NCI-H524 (cell line): ENCODE measurements around the gene MINDY4B.
"Not testable (repeated sequence)": the region's sequence is repeated elsewhere in the genome, so short reads cannot be mapped to it uniquely, and the experiment has no call there.

Experiments used
- DNase-seq, 2 experiments: peaks; one replicate each; lab custom pipeline; 2025; lab: John Stamatoyannopoulos, UW

MINDY4B gene

GRCh38 chr3:150898046-150898754, 7.0 kb downstream of the MINDY4B start:
- DNase-seq = peak; percentile 87 to 94

GRCh38 chr3:150897592-150897991, 7.6 kb downstream of the MINDY4B start:
- DNase-seq = no peak

DNA sequence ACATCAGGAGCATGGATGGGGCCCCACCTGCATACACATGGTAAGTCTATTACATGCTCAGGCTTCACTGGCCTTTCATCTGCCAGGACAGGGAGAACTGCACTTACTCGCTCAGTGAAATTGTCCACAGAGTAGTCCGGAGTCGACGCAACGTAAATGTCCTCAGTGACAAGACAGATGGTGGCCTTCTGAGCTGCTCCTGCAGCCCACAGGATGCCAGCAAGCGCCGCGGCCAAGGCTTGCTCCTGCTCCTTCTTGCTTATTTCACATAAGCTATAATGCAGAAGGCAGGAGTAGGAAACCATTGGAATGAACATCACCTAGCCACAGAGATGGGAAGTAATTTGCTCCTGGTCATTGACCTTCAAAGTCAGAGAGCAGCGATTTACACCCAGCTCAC, 14.4 kb downstream of the MINDY4B start:
- DNase-seq = no peak

DNA sequence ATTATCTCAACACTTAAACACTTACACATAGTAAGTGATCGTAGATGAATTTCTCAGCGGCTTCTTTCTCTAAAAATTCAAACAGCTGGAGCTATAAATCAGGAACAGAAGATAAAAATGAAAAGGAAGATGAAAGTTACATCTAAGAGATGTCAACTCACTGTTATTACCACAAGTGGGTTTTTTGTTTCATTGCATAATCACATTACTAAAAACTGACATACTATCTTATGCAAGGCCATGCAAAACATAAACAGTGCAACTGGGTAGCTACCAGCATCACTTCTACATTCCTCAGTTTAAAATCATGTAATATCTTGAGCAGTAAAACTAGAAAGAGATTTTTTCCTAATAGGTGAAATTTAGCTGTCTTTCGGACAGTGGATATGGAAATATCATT, 14.9 kb downstream of the MINDY4B start:
- no peak for DNase-seq

DNA sequence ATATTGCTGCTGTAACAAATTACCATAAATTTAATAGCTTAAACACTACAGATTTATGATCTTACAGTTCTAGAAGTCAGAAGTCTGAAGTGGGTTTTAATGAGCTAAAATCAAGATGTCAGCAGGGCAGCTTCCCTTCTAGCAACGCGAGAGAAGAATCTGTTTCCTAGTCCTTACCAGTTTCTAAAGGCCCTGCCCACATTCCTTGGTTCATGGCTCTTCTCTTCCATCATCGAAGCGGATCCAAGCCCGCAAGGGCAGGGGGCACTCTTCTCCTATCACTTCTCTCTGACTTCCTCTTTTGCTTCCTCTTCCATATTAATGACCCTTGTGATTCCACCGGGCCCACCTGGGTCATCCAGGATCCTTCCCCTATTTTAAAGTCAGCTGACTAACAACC, 16.1 kb downstream of the MINDY4B start:
- peak in 1 of 2 experiments; percentile 45 for DNase-seq

DNA sequence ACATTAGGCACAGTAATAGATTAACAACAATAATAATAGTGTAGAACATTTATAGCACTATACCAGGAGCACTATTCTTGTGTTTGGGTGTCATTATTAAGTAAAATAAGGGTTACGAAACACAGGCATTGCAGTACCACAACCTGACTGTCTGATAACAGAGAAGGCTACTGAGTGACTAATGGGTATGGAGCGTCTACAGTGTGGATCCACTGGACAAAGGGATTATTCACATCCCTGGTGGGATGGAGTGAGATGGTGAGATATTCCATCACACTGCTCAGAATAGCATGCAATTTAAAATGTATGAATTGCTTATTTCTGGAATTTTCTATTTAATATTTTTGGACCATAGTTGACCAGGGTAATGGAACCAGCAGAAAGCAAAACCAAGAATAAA, 18.2 kb downstream of the MINDY4B start:
- DNase-seq = no peak

GRCh38 chr3:150885535-150885934, 19.7 kb downstream of the MINDY4B start:
- DNase-seq = no peak

GRCh38 chr3:150878996-150879575, 26.2 kb downstream of the MINDY4B start:
- no peak for DNase-seq

DNA sequence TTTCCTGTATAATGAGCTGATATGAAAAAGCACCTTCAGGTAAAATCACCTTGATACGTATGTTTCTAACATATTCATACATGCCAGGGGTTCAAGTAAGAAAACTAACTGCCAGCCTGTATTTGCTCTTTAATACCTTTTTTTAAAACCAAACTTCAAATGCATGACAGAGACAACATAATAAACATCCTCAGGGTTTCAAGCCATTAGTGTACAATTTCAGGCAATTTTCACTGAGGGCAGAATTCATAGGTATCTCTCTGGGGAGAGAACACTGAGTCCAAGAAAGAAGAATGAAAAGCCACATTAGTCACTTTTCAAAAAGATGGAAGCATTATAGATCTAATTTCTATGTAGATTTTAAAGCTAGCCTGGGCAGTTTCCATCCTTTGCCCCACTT, 26.9 kb downstream of the MINDY4B start:
- DNase-seq = no peak

- no peak for DNase-seq
Observed at GRCh38 chr3:150877303-150877702, 27.9 kb downstream of the MINDY4B start.

- no peak for DNase-seq
Observed at GRCh38 chr3:150876611-150877265, 28.5 kb downstream of the MINDY4B start.

DNA sequence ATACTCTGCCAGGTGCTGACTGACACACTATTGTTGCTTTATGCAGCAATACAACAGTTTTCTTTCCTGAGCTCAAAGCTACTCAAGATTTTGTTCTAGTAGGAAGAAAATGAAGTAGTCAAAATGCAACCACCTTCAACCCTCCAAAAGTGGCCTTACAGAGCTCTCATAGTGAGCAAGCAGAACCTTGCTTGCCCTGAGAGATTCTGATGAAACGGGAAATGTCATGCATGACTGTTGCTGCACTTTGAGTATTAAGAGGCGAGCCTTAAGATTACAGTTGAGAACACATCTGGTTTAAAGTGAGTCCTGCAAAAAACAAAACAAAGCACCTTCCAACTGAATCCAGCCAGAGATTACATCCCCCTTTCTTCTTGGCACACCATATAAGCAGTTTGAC, 29.7 kb downstream of the MINDY4B start:
- no peak for DNase-seq

GRCh38 chr3:150874666-150875219, 30.5 kb downstream of the MINDY4B start:
- no peak for DNase-seq

- no peak for DNase-seq
Observed at GRCh38 chr3:150871192-150871591, 34.0 kb downstream of the MINDY4B start.

DNA sequence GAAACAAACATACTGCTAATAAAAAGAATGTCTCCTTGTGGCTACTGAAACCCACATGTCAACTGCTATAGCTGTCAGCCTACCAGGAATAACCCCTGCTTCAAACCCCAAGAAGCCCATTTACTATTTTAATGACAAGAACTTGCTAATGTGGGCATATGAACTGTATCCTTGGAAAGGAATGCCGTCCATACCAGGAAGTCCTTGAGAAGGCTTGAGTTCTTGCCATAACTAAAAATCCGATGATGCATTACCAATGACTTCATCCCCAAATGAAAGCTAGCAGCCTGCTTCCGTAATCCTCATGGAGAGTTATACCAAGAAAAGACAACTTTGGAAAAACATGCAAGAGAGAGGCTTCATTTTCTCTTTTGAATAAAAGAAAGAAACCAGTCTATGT, 34.8 kb downstream of the MINDY4B start:
- DNase-seq = no peak

GRCh38 chr3:150868282-150868681, 37.0 kb downstream of the MINDY4B start:
- DNase-seq = no peak

DNA sequence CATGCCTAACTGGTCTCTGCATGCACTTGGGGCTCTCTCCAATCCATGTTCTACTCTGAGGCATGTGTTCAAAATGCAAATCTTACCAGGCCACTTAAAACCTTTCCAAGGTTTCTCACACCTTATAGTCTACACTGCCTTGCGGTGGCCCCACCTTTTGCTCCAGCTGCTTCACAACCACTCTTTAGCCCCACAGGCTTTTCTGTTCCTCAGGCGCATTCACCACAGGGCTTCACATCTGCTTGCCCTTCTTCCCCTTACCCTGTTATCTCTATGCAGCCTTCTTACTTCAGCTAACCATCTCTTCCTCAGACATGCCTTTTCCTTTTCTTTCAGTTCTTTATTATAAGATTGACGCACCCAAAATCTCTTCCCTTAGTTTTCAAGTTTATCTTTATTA, 37.8 kb downstream of the MINDY4B start:
- DNase-seq = no peak

DNA sequence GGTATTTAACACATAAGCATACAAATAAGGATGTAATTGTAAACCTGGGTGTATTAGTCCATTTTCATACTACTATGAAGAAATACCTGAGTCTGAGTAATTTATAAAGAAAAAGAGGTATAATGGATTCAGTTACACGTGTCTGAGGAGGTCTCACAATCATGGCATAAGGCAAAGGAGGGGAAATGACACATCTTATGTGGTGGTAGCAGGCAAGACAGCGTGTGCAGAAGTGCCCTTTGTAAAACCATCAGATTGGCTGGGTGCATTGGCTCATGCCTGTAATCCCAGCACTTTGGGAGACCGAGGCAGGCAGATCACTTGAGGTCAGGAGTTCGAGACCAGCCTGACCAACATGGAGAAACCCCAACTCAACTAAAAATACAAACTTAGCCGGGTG, 41.3 kb downstream of the MINDY4B start:
- not testable (repeated sequence) for DNase-seq

- no peak for DNase-seq
Observed at GRCh38 chr3:150861851-150862250, 43.4 kb downstream of the MINDY4B start.

DNA sequence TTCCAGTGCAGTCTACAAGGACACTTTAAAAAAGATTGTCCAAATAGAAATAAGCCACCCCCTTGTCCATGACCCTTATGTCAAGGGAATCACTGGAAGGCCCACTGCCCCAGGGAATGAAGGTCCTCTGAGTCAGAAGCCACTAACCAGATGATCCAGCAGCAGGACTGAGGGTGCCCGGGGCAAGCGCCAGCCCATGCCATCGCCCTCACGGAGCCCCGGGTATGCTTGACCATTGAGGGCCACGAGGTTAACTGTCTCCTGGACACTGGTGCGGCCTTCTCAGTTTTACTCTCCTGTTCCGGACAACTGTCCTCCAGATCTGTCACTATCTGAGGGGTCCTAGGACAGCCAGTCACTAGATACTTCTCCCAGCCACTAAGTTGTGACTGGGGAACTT, 47.3 kb downstream of the MINDY4B start:
- DNase-seq = not testable (repeated sequence)

GRCh38 chr3:150850191-150850590, 55.0 kb downstream of the MINDY4B start:
- no peak for DNase-seq

- no peak for DNase-seq
Observed at GRCh38 chr3:150848864-150849263, 56.4 kb downstream of the MINDY4B start.

DNA sequence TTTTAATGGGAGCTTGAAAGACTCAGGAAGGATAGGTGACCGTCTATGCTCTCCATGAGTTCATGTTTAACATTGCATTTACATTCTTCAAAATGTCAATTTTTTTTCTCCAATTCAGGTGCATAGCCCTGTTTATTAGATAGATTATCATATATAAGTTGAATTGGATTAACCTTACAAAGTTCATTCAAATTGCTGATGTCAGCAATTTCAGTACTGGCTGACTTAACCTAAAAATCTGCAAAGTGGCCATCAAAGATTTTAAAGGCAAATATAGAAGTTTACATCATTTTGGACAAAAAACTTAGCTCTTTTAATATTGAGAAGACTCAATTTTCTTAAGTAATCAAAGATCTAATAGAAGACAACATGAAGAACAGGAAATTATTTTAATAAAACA, 57.8 kb downstream of the MINDY4B start:
- no peak for DNase-seq
